HCT116 (cell line): ENCODE measurements around the gene RIPOR3. TPM values are rescaled to one million over a fixed set of nuclear protein-coding genes. Genes with fewer than 3 reads are reported as not detected.

Source experiments
- ATAC-seq: fragments of 200-7000 bp; cut with Tn5 transposase; 2 replicates; pipeline ENCODE4 v1.9.1; 2020; ENCODE audit warnings: mild to moderate bottlenecking, moderate library complexity
- BruUV-seq: library from RNA; stranded (reverse); fragments of 400-500 nt; replicated peaks from 2 replicates; lab custom pipeline; 2021; lab: Mats Ljungman, UMichigan
- CTCF ChIA-PET: fragments of 300-600 bp; sonication (Branson Sonifier 250); formaldehyde crosslinking; loops from one replicate; lab custom pipeline; 2021; ENCODE audit warnings: antibody characterized with exemption; lab: Charles Lee
- POLR2A ChIA-PET: fragments of 300-600, 350-600 bp; sonication (Branson Sonifier 250); formaldehyde crosslinking; loops from one replicate; lab custom pipeline; 2021; ENCODE audit warnings: antibody characterized with exemption; lab: Charles Lee
- RAD21 ChIA-PET, 2 experiments: fragments of 300-600 bp; sonication (Branson Sonifier 250); formaldehyde crosslinking; loops; one replicate each; lab custom pipeline; 2023; ENCODE audit warnings: low total read pairs in 2 of 2; ENCODE audit not compliant: uncharacterized antibody in 2 of 2, unreplicated experiment in 2 of 2, low non-redundant PET in 1 of 2; lab: Charles Lee
- DNase-seq: peaks from one replicate; pipeline ENCODE4 v3.0.0-alpha.2; 2010; ENCODE audit warnings: low read depth, low spot score
- H2AFZ ChIP-seq: fragments of 200-600 bp; shearing (Covaris generic), sonication (generic); 2 replicates; pipeline ENCODE4 v1.6.1; 2017; ENCODE audit warnings: low read depth, mixed run types, mixed read lengths, antibody characterized with exemption, low read length; ENCODE audit not compliant: poor library complexity, severe bottlenecking
- H3K27ac ChIP-seq: 2 replicates; pipeline ENCODE4 v1.5.1; 2012; ENCODE audit warnings: low read depth, low read length
- H3K27me3 ChIP-seq: fragments of 200-600 bp; sonication (generic); 2 replicates; pipeline ENCODE4 v1.6.1; 2016; ENCODE audit warnings: mixed run types, low read length, mixed read lengths; ENCODE audit not compliant: insufficient read depth
- H3K36me3 ChIP-seq, 2 experiments: fragments of 200-500 bp in 1 of 2; fragments of 200-600 bp in 1 of 2; sonication (Bioruptor generic) in 1 of 2; sonication (generic) in 1 of 2; 2 replicates each; pipeline versions ENCODE4 v1.5.1 to v1.6.1; 2014 to 2016; ENCODE audit warnings: low read length in 2 of 2, inconsistent platforms in 1 of 2, mixed read lengths in 1 of 2, mixed run types in 1 of 2; ENCODE audit not compliant: insufficient read depth in 2 of 2, control insufficient read depth in 1 of 2
- H3K4me1 ChIP-seq, 2 experiments: fragments of 200-600 bp in 1 of 2; sonication (generic) in 1 of 2; 2 replicates each; pipeline versions ENCODE4 v1.5.1 to v1.6.1; 2012 to 2017; ENCODE audit warnings: low read length in 2 of 2, inconsistent platforms in 1 of 2, mild to moderate bottlenecking in 1 of 2, mixed read lengths in 1 of 2, mixed run types in 1 of 2, moderate library complexity in 1 of 2; ENCODE audit not compliant: insufficient read depth in 2 of 2, control insufficient read depth in 1 of 2
- H3K4me2 ChIP-seq: fragments of 200-600 bp; sonication (generic); 2 replicates; pipeline ENCODE4 v1.6.1; 2017; ENCODE audit warnings: mixed run types, low read length, mixed read lengths
- H3K4me3 ChIP-seq, 2 experiments: fragments of 200-600 bp in 1 of 2; sonication (generic) in 1 of 2; replicated peaks in 1 of 2; 2 replicates each; pipeline ENCODE4 v1.5.1; 2011 to 2016; ENCODE audit warnings: low read length in 2 of 2, control low read depth in 1 of 2, low read depth in 1 of 2, mild to moderate bottlenecking in 1 of 2, mixed read lengths in 1 of 2, mixed run types in 1 of 2
- H3K79me2 ChIP-seq: fragments of 200-600 bp; sonication (generic); 2 replicates; pipeline ENCODE4 v1.6.1; 2017; ENCODE audit warnings: mild to moderate bottlenecking, mixed run types, low read length, moderate library complexity, mixed read lengths; ENCODE audit not compliant: insufficient read depth
- H3K9ac ChIP-seq: fragments of 200-600 bp; sonication (generic); 2 replicates; pipeline ENCODE4 v1.6.1; 2016; ENCODE audit warnings: low read length, mixed read lengths
- H3K9me2 ChIP-seq: fragments of 200-600 bp; sonication (generic), shearing (Covaris generic); 2 replicates; pipeline ENCODE4 v1.6.1; 2017; ENCODE audit warnings: mixed run types, mild to moderate bottlenecking, moderate library complexity; ENCODE audit not compliant: insufficient read depth
- H3K9me3 ChIP-seq, 2 experiments: fragments of 200-500 bp in 1 of 2; fragments of 200-600 bp in 1 of 2; sonication (Bioruptor generic) in 1 of 2; sonication (generic) in 1 of 2; 2 replicates each; pipeline ENCODE4 v1.6.1; 2014 to 2017; ENCODE audit warnings: low read length in 2 of 2, mixed read lengths in 2 of 2, inconsistent platforms in 1 of 2, low read depth in 1 of 2, mild to moderate bottlenecking in 1 of 2, mixed run types in 1 of 2, moderate library complexity in 1 of 2; ENCODE audit not compliant: control insufficient read depth in 1 of 2, insufficient read depth in 1 of 2
- H4K20me1 ChIP-seq: fragments of 200-600 bp; sonication (generic), shearing (Covaris generic); 2 replicates; pipeline ENCODE4 v1.6.1; 2017; ENCODE audit warnings: mixed run types, mild to moderate bottlenecking, moderate library complexity; ENCODE audit not compliant: insufficient read depth
- CBX3 ChIP-seq: IDR thresholded peaks from 2 replicates; pipeline ENCODE4 v1.6.1; 2012; ENCODE audit warnings: low read depth
- CEBPB ChIP-seq: IDR thresholded peaks from 2 replicates; pipeline ENCODE4 v1.6.1; 2012; ENCODE audit warnings: low read depth
- EZH2phosphoT487 ChIP-seq: fragments of 200-600 bp; IDR thresholded peaks from 2 replicates; pipeline ENCODE4 v1.6.1; 2018; ENCODE audit warnings: antibody characterized with exemption, borderline replicate concordance
- POLR2A ChIP-seq: IDR thresholded peaks from 2 replicates; pipeline ENCODE4 v1.7.0; 2011; ENCODE audit warnings: borderline replicate concordance; ENCODE audit not compliant: insufficient read depth, insufficient read length; ENCODE audit errors: extremely low read depth
- REST ChIP-seq: IDR thresholded peaks from 2 replicates; pipeline ENCODE4 v1.6.1; 2012; ENCODE audit warnings: low read depth
- SP1 ChIP-seq: IDR thresholded peaks from 2 replicates; pipeline ENCODE4 v1.6.1; 2012; ENCODE audit warnings: low read depth
- TCF7L2 ChIP-seq: IDR thresholded peaks from 2 replicates; pipeline ENCODE4 v1.7.0; 2011; ENCODE audit warnings: borderline replicate concordance, inconsistent platforms; ENCODE audit not compliant: insufficient read depth, insufficient read length; ENCODE audit errors: extremely low read depth
- YY1 ChIP-seq: IDR thresholded peaks from 2 replicates; pipeline ENCODE4 v1.6.1; 2011; ENCODE audit warnings: low read length, low read depth, moderate library complexity, mild to moderate bottlenecking; ENCODE audit not compliant: insufficient replicate concordance; ENCODE audit errors: extremely low read depth
- ZNF274 ChIP-seq: fragments of 200-500 bp; sonication (Bioruptor generic); IDR thresholded peaks from 2 replicates; pipeline ENCODE4 v1.6.1; 2014; ENCODE audit warnings: mild to moderate bottlenecking, low read depth, low read length, inconsistent platforms
- intact Hi-C: fragments of 100-400 bp; cut with micrococcal nuclease; formaldehyde crosslinking; loops from 2 replicates; pipeline ENCODE4 v1.10.0; 2022
- total RNA-seq: library from RNA; stranded (reverse); gene quantifications from one replicate; pipeline ENCODE4 v1.2.1, GENCODE V29; 2021; ENCODE audit not compliant: unreplicated experiment
- TF ChIP-seq, protein P1 (sequence below): IDR thresholded peaks from 2 replicates; pipeline ENCODE4 v1.6.1; 2012
- TF ChIP-seq, protein P2 (sequence below), 3 experiments: fragments of 200-600 bp in 1 of 3; sonication (generic) in 1 of 3; IDR thresholded peaks in 2 of 3; conservative IDR thresholded peaks in 1 of 3; 2 replicates each; pipeline ENCODE4 v1.5.1; 2012 to 2017; ENCODE audit warnings: low read depth in 2 of 3, low read length in 2 of 3, antibody characterized with exemption in 1 of 3, borderline replicate concordance in 1 of 3, control low read depth in 1 of 3, mild to moderate bottlenecking in 1 of 3, mixed read lengths in 1 of 3, mixed run types in 1 of 3, moderate library complexity in 1 of 3; ENCODE audit not compliant: insufficient read depth in 1 of 3

Gene RIPOR3
- total RNA-seq, 1 experiment from 2014 or later: 0.22 TPM

DNA sequence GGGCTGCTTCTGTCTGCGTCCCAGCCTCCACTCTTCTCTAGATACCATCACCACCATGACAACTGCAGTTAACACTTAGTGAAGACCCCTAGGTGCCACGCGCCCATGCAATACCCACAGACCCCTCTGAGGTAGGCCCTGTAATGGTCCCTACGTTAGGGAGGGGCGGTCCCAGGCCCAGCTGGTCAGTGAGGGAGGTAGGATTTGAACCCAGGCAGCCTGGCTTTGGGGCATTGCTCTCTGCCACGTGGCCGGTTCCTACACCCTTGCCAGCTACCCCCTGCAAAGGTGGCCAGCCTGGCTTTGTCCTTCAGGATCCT lies 18.2 kb downstream of the RIPOR3 start:
- no peak overlapping the region for H3K4me2 ChIP-seq
- H3K9me2 ChIP-seq: no peaks in the 10 kb centered on the region
- no peak overlapping the region for H2AFZ ChIP-seq
- H3K9ac ChIP-seq: no peak overlapping the region
- H3K4me1 ChIP-seq: peaks cover 5 to 15% of the 10 kb centered on the region in 2 experiments; a peak in 3 of 4 replicates
- BruUV-seq: no TSS peak
- no peaks in the 10 kb centered on the region for H3K36me3 ChIP-seq
- H3K27me3 ChIP-seq: no peaks in the 10 kb centered on the region
- H3K27ac ChIP-seq: no peak overlapping the region
- TF ChIP-seq YY1 (no peak), ZNF274 (no peak), REST (no peak), SP1 (no peak), POLR2A (no peak), TCF7L2 (no peak), EZH2phosphoT487 (no peak), CEBPB (no peak), CBX3 (no peak)
- TF ChIP-seq, protein P1, sequence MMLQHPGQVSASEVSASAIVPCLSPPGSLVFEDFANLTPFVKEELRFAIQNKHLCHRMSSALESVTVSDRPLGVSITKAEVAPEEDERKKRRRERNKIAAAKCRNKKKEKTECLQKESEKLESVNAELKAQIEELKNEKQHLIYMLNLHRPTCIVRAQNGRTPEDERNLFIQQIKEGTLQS: no peak
- TF ChIP-seq, protein P2, sequence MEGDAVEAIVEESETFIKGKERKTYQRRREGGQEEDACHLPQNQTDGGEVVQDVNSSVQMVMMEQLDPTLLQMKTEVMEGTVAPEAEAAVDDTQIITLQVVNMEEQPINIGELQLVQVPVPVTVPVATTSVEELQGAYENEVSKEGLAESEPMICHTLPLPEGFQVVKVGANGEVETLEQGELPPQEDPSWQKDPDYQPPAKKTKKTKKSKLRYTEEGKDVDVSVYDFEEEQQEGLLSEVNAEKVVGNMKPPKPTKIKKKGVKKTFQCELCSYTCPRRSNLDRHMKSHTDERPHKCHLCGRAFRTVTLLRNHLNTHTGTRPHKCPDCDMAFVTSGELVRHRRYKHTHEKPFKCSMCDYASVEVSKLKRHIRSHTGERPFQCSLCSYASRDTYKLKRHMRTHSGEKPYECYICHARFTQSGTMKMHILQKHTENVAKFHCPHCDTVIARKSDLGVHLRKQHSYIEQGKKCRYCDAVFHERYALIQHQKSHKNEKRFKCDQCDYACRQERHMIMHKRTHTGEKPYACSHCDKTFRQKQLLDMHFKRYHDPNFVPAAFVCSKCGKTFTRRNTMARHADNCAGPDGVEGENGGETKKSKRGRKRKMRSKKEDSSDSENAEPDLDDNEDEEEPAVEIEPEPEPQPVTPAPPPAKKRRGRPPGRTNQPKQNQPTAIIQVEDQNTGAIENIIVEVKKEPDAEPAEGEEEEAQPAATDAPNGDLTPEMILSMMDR (IDR thresholded peaks at IDR 0.05 in 2 of 3, conservative IDR thresholded peaks at IDR 0.05 in 1 of 3; ENCODE audit: borderline replicate concordance in 1 of 3, insufficient read depth in 1 of 3, low read depth in 2 of 3, low read length in 2 of 3): no peak
- no peak overlapping the region for H3K4me3 ChIP-seq
- CTCF ChIA-PET: no interaction called here
- DNase-seq (no peak), ATAC-seq (no peak)
- POLR2A ChIA-PET: no interaction called here
- intact Hi-C loops: no loop called here
- H3K79me2 ChIP-seq: no peaks in the 10 kb centered on the region
- no peaks in the 10 kb centered on the region for H4K20me1 ChIP-seq
- RAD21 ChIA-PET: no interaction called here
- H3K9me3 ChIP-seq: no peaks in the 10 kb centered on the region
